DMS114 treated with DMSO at 0.1 percent for 48 hours (cell line): ENCODE results near the gene COX10.
"Not testable (repeated sequence)": the region's sequence is repeated elsewhere in the genome, so short reads cannot be mapped to it uniquely, and the experiment has no call there.

Source experiments
- DNase-seq: peaks from one replicate; lab custom pipeline; 2025; ENCODE audit not compliant: unreplicated experiment; lab: John Stamatoyannopoulos, UW

The COX10 gene

GRCh38 chr17:14069251-14070021, at the start of gene COX10:
TSS of gene COX10 (plus strand) at chr17:14069504. CDS start at chr17:14069606, 102 bp downstream.
- peak; percentile 40 for DNase-seq

GRCh38 chr17:14021651-14022294, 47.5 kb upstream of the COX10 start:
- DNase-seq, result not testable (repeated sequence)

- not testable (repeated sequence) for DNase-seq
Measured at GRCh38 chr17:14029755-14030154, 39.5 kb upstream of the COX10 start.

- no peak for DNase-seq
Measured at GRCh38 chr17:14032234-14032633, 37.1 kb upstream of the COX10 start.

GRCh38 chr17:14033166-14033565, 36.1 kb upstream of the COX10 start:
- DNase-seq, result no peak

- no peak for DNase-seq
Measured at GRCh38 chr17:14037453-14037852, 31.9 kb upstream of the COX10 start.

GRCh38 chr17:14038206-14038605, 31.1 kb upstream of the COX10 start:
- no peak for DNase-seq

GRCh38 chr17:14042411-14042810, 26.9 kb upstream of the COX10 start:
- DNase-seq, result no peak

GRCh38 chr17:14044702-14045101, 24.6 kb upstream of the COX10 start:
- DNase-seq, result no peak

- DNase-seq, result no peak
Measured at GRCh38 chr17:14046978-14047377, 22.3 kb upstream of the COX10 start.

GRCh38 chr17:14047591-14047990, 21.7 kb upstream of the COX10 start:
- no peak for DNase-seq

GRCh38 chr17:14048169-14048568, 21.1 kb upstream of the COX10 start:
- DNase-seq, result no peak

GRCh38 chr17:14050616-14051015, 18.7 kb upstream of the COX10 start:
- DNase-seq, result no peak

- DNase-seq, result no peak
Measured at GRCh38 chr17:14051692-14052091, 17.6 kb upstream of the COX10 start.

GRCh38 chr17:14052886-14053615, 16.3 kb upstream of the COX10 start:
- DNase-seq, result no peak

GRCh38 chr17:14057591-14057990, 11.7 kb upstream of the COX10 start:
- no peak for DNase-seq

- DNase-seq, result no peak
Measured at GRCh38 chr17:14058051-14058450, 11.3 kb upstream of the COX10 start.

- no peak for DNase-seq
Measured at GRCh38 chr17:14060706-14061105, 8.6 kb upstream of the COX10 start.

GRCh38 chr17:14061666-14062560, 7.4 kb upstream of the COX10 start:
- no peak for DNase-seq

GRCh38 chr17:14067347-14067746, 2.0 kb upstream of the COX10 start:
- no peak for DNase-seq
